Loucy (cell line): ENCODE measurements around the gene FAM98C.

ENCODE experiments used
- CTCF ChIP-seq: fragments of 200-600 bp; sonication (generic); conservative IDR thresholded peaks from 2 replicates; pipeline ENCODE4 v1.5.1; 2014; ENCODE audit warnings: mild to moderate bottlenecking, antibody characterized with exemption, low read length
- EZH2phosphoT487 ChIP-seq: fragments of 200-600 bp; IDR thresholded peaks from 2 replicates; pipeline ENCODE4 v1.6.1; 2018; ENCODE audit warnings: antibody characterized with exemption, mild to moderate bottlenecking, moderate library complexity, borderline replicate concordance

GRCh38 chr19:38440592-38440991 lies 37.7 kb downstream of the FAM98C start:
- no peak for TF ChIP-seq CTCF
- TF ChIP-seq EZH2phosphoT487: no peak
